ENCODE data around the gene RAP1GDS1.

The RAP1GDS1 gene

DNA sequence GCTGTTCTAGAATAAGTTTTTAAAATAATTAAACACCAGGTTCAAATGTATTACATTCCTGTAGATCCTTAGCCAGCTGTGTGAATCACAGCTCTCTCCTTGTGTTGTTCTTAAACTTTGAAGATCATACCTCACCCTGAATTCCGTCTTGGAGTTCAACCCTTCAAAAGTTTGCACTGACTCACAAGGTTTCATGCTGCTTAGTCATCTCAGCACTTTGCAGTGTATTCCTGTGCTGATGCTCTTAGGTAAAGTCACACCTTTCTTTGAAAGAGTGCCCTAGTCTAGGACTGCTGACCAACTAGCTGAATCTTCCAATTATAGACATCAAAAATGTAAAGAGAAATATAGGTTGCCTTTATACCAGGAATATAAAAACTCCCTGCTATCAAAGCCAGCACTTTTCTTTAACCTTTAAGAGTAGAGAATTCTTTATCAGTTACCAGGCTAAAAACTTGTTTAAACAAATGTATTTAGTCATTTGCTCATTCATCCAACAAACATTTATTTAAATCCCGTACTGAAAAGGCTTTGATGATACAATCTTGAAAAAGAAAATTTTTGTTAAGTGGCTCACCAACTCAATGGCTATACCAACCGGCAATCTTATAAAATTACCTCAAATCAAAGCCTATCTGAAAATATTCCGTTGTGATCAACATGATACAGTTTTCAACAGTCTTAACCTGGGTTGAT lies 169.7 kb downstream of the RAP1GDS1 start:
- TF ChIP-seq CTCF (IDR thresholded peaks at IDR 0.05) = no peak
- H3K79me2 ChIP-seq = no peaks in the 10 kb centered on the region
- no peak overlapping the region for H2AFZ ChIP-seq
- no peaks in the 10 kb centered on the region for H3K9me3 ChIP-seq (ENCODE audit: control insufficient read depth, low read length)
- H3K27ac ChIP-seq = no peak overlapping the region
- H3K4me1 ChIP-seq = no peaks in the 10 kb centered on the region
- no peak overlapping the region for H3K4me2 ChIP-seq (ENCODE audit: low read length)
- no peaks in the 10 kb centered on the region for H3K36me3 ChIP-seq (ENCODE audit: control insufficient read depth, insufficient read depth, low read length)
- no peak overlapping the region for H3K4me3 ChIP-seq (ENCODE audit: low read depth, low read length)
- no peak overlapping the region for H3K9ac ChIP-seq
- no peaks in the 10 kb centered on the region for H3K27me3 ChIP-seq (ENCODE audit: control insufficient read depth, insufficient read depth, low read length)

DNA sequence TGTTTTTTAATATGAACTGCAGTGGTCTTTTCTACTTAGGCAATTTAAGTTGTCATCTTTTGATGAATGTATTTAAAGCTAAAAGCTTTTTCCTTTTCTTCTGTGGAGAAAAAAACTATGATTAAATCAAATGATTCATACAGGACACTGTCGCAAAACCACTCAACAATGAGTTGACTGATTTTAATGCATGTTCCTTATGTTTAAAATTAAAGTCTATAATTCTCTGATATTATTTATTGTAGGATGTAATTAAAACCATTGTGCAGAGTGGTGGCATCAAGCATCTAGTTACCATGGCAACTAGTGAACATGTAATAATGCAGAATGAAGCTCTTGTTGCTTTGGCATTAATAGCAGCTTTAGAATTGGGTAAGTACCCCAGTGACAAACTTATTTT lies 172.5 kb downstream of the RAP1GDS1 start:
- Histone ChIP-seq H3K9me3 (ENCODE audit: control insufficient read depth, low read length) (no peaks in the 10 kb centered on the region), H3K9ac (no peak overlapping the region), H2AFZ (no peak overlapping the region), H3K36me3 (ENCODE audit: control insufficient read depth, insufficient read depth, low read length) (no peaks in the 10 kb centered on the region), H3K4me1 (no peaks in the 10 kb centered on the region), H3K79me2 (no peaks in the 10 kb centered on the region), H3K27me3 (ENCODE audit: control insufficient read depth, insufficient read depth, low read length) (no peaks in the 10 kb centered on the region), H3K4me3 (ENCODE audit: low read depth, low read length) (no peak overlapping the region), H3K27ac (no peak overlapping the region), H3K4me2 (ENCODE audit: low read length) (no peak overlapping the region)
- no peak for TF ChIP-seq CTCF (IDR thresholded peaks at IDR 0.05)

DNA sequence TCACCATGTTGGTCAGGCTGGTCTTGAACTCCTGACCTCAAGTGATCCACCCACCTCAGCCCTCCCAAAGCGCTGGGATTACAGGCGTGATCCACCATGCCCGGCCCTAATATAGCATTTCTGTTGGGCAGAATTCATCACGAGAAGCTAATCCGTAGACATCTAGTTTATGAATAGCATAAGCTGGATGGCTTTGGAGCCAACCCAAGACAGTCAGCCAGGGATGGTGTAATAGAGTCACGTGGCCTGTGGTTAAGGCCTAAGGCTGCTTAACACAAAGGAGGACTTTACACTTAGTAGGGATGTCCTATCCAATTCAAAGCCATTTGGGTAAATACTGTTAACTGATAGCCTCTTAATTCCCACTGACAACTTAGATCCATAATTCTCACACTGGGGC lies 173.6 kb downstream of the RAP1GDS1 start:
- Histone ChIP-seq H3K4me2 (ENCODE audit: low read length) (no peak overlapping the region), H3K79me2 (no peaks in the 10 kb centered on the region), H3K27ac (no peak overlapping the region), H3K4me3 (ENCODE audit: low read depth, low read length) (no peak overlapping the region), H3K9ac (no peak overlapping the region), H2AFZ (no peak overlapping the region), H3K4me1 (no peaks in the 10 kb centered on the region), H3K27me3 (ENCODE audit: control insufficient read depth, insufficient read depth, low read length) (no peaks in the 10 kb centered on the region), H3K36me3 (ENCODE audit: control insufficient read depth, insufficient read depth, low read length) (no peaks in the 10 kb centered on the region), H3K9me3 (ENCODE audit: control insufficient read depth, low read length) (no peaks in the 10 kb centered on the region)
- TF ChIP-seq CTCF (IDR thresholded peaks at IDR 0.05) = no peak

DNA sequence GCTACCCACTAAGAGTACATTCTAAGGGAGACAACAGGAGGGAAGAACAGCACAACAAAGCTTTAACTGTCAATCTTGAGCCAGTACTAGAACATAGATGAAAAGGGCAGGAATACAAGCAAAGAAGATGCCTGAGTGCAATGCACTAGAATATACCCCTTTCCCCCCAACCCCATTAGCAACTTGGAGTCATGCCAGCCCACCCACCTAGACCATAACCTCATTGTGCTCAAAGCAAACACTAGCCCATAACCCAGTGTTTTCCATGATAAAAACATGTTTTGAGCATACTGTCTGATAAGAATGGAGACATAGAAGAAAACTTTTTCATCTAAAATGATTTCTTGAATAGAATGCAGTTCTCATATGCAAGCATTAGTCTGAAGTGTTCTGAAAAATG lies 183.2 kb downstream of the RAP1GDS1 start:
- Histone ChIP-seq H3K4me1 (no peaks in the 10 kb centered on the region), H2AFZ (no peak overlapping the region), H3K9me3 (ENCODE audit: control insufficient read depth, low read length) (no peaks in the 10 kb centered on the region), H3K27ac (no peak overlapping the region), H3K4me2 (ENCODE audit: low read length) (no peak overlapping the region), H3K27me3 (ENCODE audit: control insufficient read depth, insufficient read depth, low read length) (no peaks in the 10 kb centered on the region), H3K4me3 (ENCODE audit: low read depth, low read length) (no peak overlapping the region), H3K79me2 (no peaks in the 10 kb centered on the region), H3K9ac (no peak overlapping the region), H3K36me3 (ENCODE audit: control insufficient read depth, insufficient read depth, low read length) (no peaks in the 10 kb centered on the region)
- no peak for TF ChIP-seq CTCF (IDR thresholded peaks at IDR 0.05)
